Endothelial cell of umbilical vein (primary cell): Measurements from ENCODE around the gene PSME3.

Experiments used
- CTCF ChIP-seq, 2 donors: IDR thresholded peaks; 1 replicate in 1 of 2; 2 replicates in 1 of 2; pipeline ENCODE4 v1.5.1; 2011; ENCODE audit warnings: low read length in 2 of 2, mild to moderate bottlenecking in 2 of 2, moderate library complexity in 2 of 2, control low read depth in 1 of 2, inconsistent platforms in 1 of 2, low read depth in 1 of 2; ENCODE audit not compliant: insufficient read depth in 1 of 2; ENCODE audit errors: extremely low read depth in 1 of 2
- FOS ChIP-seq: IDR thresholded peaks from 2 replicates; pipeline ENCODE4 v1.6.1; 2011; ENCODE audit warnings: mild to moderate bottlenecking, low read length, moderate library complexity, borderline replicate concordance; ENCODE audit not compliant: insufficient read depth
- JUN ChIP-seq: IDR thresholded peaks from 2 replicates; pipeline ENCODE4 v1.6.1; 2011; ENCODE audit warnings: borderline replicate concordance, low read depth; ENCODE audit not compliant: insufficient read length, insufficient read depth
- POLR2A ChIP-seq: IDR thresholded peaks from 2 replicates; pipeline ENCODE4 v1.6.1; 2012; ENCODE audit warnings: low read depth, mild to moderate bottlenecking, control low read depth, low read length

GRCh38 chr17:42853968-42854790 is 21.0 kb downstream of the PSME3 start:
- no peak for TF ChIP-seq POLR2A
- no peak for TF ChIP-seq CTCF (IDR thresholded peaks at IDR 0.05; ENCODE audit: extremely low read depth in 1 of 2, insufficient read depth in 1 of 2, low read depth in 1 of 2, low read length in 2 of 2)
- no peak for TF ChIP-seq JUN
- no peak for TF ChIP-seq FOS
